HepG2 (cell line): ENCODE measurements around the gene ARAP1. TPM values are rescaled to one million over a fixed set of nuclear protein-coding genes. Genes with fewer than 3 reads are reported as not detected.

Source experiments
- ATAC-seq: fragments of 200-7000 bp; cut with Tn5 transposase; 3 replicates; pipeline ENCODE4 v1.9.1; 2020; ENCODE audit warnings: mild to moderate bottlenecking, moderate library complexity
- BruUV-seq: library from RNA; stranded (reverse); fragments of 400-500 nt; replicated peaks from 2 replicates; lab custom pipeline; 2021; lab: Mats Ljungman, UMichigan
- CTCF ChIA-PET: fragments of 300-600 bp; formaldehyde crosslinking; extraction: SDS; loops from one replicate; lab custom pipeline; 2021; ENCODE audit warnings: low total read pairs, inconsistent platforms, low intra/inter-chr PET ratio; lab: Yijun Ruan, JAX
- POLR2A ChIA-PET: fragments of 350-600 bp; sonication (Branson Sonifier 250); formaldehyde crosslinking; loops from one replicate; lab custom pipeline; 2020; ENCODE audit warnings: antibody characterized with exemption, inconsistent platforms; lab: Yijun Ruan, JAX
- DNase-seq: peaks from one replicate; pipeline ENCODE4 v3.0.0-alpha.2; 2015; ENCODE audit warnings: low spot score
- FAIRE-seq: peaks from 3 replicates; lab custom pipeline; 2011; peaks lifted over from hg19 to GRCh38; lab: Jason Lieb, UNC
- H2AFZ ChIP-seq: one replicate; pipeline ENCODE4 v1.6.1; 2011; ENCODE audit warnings: low read length, inconsistent platforms
- H3K27ac ChIP-seq: fragments of 300-600 bp; 3 replicates; pipeline ENCODE4 v1.8.0; 2011; ENCODE audit warnings: mixed run types, mild to moderate bottlenecking, mixed read lengths, low read length, inconsistent platforms; ENCODE audit not compliant: insufficient read depth; ENCODE audit errors: extremely low read length
- H3K27me3 ChIP-seq, 2 experiments: fragments of 200-600 bp in 1 of 2; 2 replicates in 1 of 2; 3 replicates in 1 of 2; pipeline versions ENCODE4 v1.6.0 to v1.8.0; 2011; ENCODE audit warnings: low read length in 2 of 2, mild to moderate bottlenecking in 2 of 2, moderate library complexity in 2 of 2, inconsistent platforms in 1 of 2; ENCODE audit not compliant: insufficient read depth in 2 of 2, control insufficient read depth in 1 of 2
- H3K36me3 ChIP-seq, 2 experiments: fragments of 200-600 bp in 1 of 2; replicated peaks in 1 of 2; 2 replicates in 1 of 2; 3 replicates in 1 of 2; pipeline versions ENCODE4 v1.5.1 to v1.8.0; 2011; ENCODE audit warnings: low read length in 2 of 2, inconsistent platforms in 1 of 2; ENCODE audit not compliant: insufficient read depth in 2 of 2, control insufficient read depth in 1 of 2
- H3K4me1 ChIP-seq: 2 replicates; pipeline ENCODE4 v1.5.1; 2012; ENCODE audit warnings: low read length, inconsistent platforms; ENCODE audit not compliant: insufficient read depth
- H3K4me2 ChIP-seq: 2 replicates; pipeline ENCODE4 v1.6.0; 2011; ENCODE audit warnings: low read depth, low read length, inconsistent platforms
- H3K4me3 ChIP-seq, 3 experiments: fragments of 200-600 bp in 1 of 3; sonication (generic), shearing (Covaris generic) in 1 of 3; replicated peaks in 1 of 3; 2 replicates each; pipeline ENCODE4 v1.5.1; 2011 to 2016; ENCODE audit warnings: low read length in 3 of 3, inconsistent platforms in 2 of 3, low read depth in 2 of 3, mild to moderate bottlenecking in 2 of 3, control low read depth in 1 of 3, mixed read lengths in 1 of 3; ENCODE audit not compliant: insufficient read depth in 1 of 3
- H3K79me2 ChIP-seq: one replicate; pipeline ENCODE4 v1.6.1; 2011; ENCODE audit warnings: low read length, inconsistent platforms; ENCODE audit not compliant: insufficient read depth
- H3K9ac ChIP-seq: 2 replicates; pipeline ENCODE4 v1.6.0; 2011; ENCODE audit warnings: mild to moderate bottlenecking, low read depth, low read length, inconsistent platforms; ENCODE audit not compliant: insufficient read depth
- H3K9me3 ChIP-seq: 2 replicates; pipeline ENCODE4 v1.5.1; 2012; ENCODE audit warnings: mild to moderate bottlenecking, low read length
- H4K20me1 ChIP-seq: 2 replicates; pipeline ENCODE4 v1.6.0; 2011; ENCODE audit warnings: inconsistent platforms, mild to moderate bottlenecking, low read length, moderate library complexity; ENCODE audit not compliant: insufficient read depth
- ARID2 ChIP-seq: sonication (generic); formaldehyde crosslinking; IDR thresholded peaks from 2 replicates; pipeline ENCODE4 v1.8.1; 2022; ENCODE audit warnings: mild to moderate bottlenecking, missing genetic modification reagents, borderline replicate concordance
- CEBPB ChIP-seq: IDR thresholded peaks from 2 replicates; pipeline ENCODE4 v1.6.1; 2011; ENCODE audit warnings: low read depth, low read length, improper control_type of control experiment, borderline replicate concordance
- DPF2 ChIP-seq: sonication (generic); formaldehyde crosslinking; IDR thresholded peaks from 2 replicates; pipeline ENCODE4 v1.4.0; 2020; ENCODE audit warnings: mild to moderate bottlenecking, low read depth, missing genetic modification reagents, borderline replicate concordance
- WGBS: methylation state at CpG from one replicate; pipeline ENCODE4 v1.1.6; 2017; ENCODE audit warnings: low lambda C conversion rate; 5-methylcytosine and 5-hydroxymethylcytosine counted together
- in situ Hi-C: cut with HindIII; loops from 2 replicates; pipeline ENCODE4 v1.10.0; 2017; ENCODE audit warnings: low pct_unique_long_range_greater_than_20kb; ENCODE audit not compliant: extremely low pct_ligation_motif_present
- intact Hi-C: fragments of 100-400 bp; cut with micrococcal nuclease; formaldehyde crosslinking; loops from one replicate; pipeline ENCODE4 v1.10.0; 2022; ENCODE audit not compliant: unreplicated experiment
- polyA plus RNA-seq, 8 experiments: library from polyadenylated mRNA; depleted of rRNA in 3 of 8; stranded (reverse) in 7 of 8; unstranded in 1 of 8; fragments of >200 nt; fragmentation: Illumina TruSeq in 4 of 8; extraction: Trizol in 4 of 8; gene quantifications; 2 replicates each; pipeline versions ENCODE4 v1.2.1 to v1.2.3, GENCODE V29; 2011 to 2016; ENCODE audit warnings: low read depth in 4 of 8, missing spikeins in 1 of 8, mixed read lengths in 1 of 8; ENCODE audit not compliant: insufficient read depth in 1 of 8
- total RNA-seq, 5 experiments: library from RNA; depleted of rRNA; stranded (reverse); fragments of >200 nt; fragmentation: Illumina TruSeq; extraction: Trizol; gene quantifications; 2 replicates each; pipeline ENCODE4 v1.2.3, GENCODE V29; 2016; ENCODE audit warnings: low read depth in 1 of 5

The ARAP1 gene
- total and polyA plus RNA-seq, 2 of the 13 experiments (the other 11 are each of a cell fraction or from before 2014, with no cell fraction given): 43.2 to 55.5 TPM

DNA sequence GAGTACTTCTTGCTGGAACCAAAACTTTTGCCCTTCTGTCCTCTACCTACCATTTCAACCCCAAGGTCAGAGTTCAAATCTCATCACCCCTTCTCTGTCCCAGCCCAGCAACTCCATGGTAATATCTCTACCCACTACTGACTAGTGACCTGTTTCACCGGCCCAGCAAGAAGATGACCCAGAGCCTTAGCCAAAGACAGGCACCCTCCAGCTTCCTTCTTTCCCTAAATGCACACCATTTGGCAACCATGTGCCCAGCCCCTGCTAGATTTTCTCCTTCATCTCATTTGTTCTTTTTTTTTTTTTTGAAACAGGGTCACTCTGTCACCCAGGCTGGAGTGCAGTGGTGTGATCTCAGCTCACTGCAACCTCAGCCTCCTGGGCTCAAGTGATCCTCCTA, 14.9 kb downstream of the ARAP1 start:
- intact Hi-C loops: no loop called here
- Histone ChIP-seq H2AFZ (no peak overlapping the region), H3K9me3 (no peaks in the 10 kb centered on the region), H3K9ac (no peak overlapping the region), H3K4me3 (no peak overlapping the region), H3K79me2 (peaks cover 81% of the 10 kb centered on the region), H3K36me3 (peaks cover 8 to 32% of the 10 kb centered on the region in 2 experiments; a peak in 4 of 5 replicates)
- ATAC-seq: no peak
- in situ Hi-C loops: no loop called here
- FAIRE-seq: no peak
- CTCF ChIA-PET: no interaction called here
- no peak for TF ChIP-seq ARID2 (CRISPR knock-in tag)
- TF ChIP-seq, all 625 proteins: peak for 0
- POLR2A ChIA-PET: interaction anchor here (1.1 to 1.2 kb wide), 2 partner anchors 12 to 76 kb away, joined by 3 to 5 read pairs; no protein-coding TSS in a partner anchor
- Histone ChIP-seq H3K27me3 (no peaks in the 10 kb centered on the region), H4K20me1 (peaks cover 6% of the 10 kb centered on the region; the same call in 1 of the 2 replicates), H3K27ac (no peak overlapping the region), H3K4me2 (no peak overlapping the region), H3K4me1 (peaks cover 43% of the 10 kb centered on the region)
- BruUV-seq: no TSS peak
- WGBS: 100% methylated on average over 1 of the region's 1 CpG
- DNase-seq: no peak

DNA sequence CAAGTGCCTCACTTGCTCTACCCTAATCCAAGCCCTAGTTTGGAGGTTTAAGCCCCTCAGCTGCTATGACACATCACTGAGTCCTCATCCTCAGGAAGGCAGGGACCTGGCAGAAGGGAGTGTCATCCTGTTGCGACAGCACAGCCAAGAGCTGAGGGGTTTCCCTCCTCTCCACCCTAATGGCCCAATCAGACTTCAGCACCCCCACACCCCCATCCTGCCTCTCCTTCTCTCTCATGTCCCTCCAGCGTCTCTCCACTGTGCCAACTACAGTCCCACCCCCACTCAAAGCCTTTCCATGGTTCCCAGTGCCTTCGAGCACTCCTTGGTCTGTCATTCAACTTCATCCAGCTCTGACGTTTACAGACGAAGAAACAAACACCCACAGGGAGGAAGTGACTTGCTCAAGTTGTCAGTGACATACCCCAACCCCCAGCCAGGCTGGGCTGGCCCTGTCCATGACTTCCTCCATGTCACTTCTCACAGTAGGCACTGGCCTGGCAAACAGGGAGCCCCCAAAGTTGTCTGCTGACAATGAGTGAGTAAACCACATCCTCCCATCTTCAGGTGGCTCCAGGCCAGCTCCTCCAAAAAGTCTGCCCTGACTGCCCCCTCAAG, 15.6 kb downstream of the ARAP1 start:
- WGBS: 72% methylated on average over 5 of the region's 5 CpGs
- Histone ChIP-seq H3K4me3 (no peak overlapping the region), H3K27ac (no peak overlapping the region), H3K4me1 (peaks cover 35% of the 10 kb centered on the region), H3K27me3 (no peaks in the 10 kb centered on the region), H2AFZ (no peak overlapping the region), H3K79me2 (peaks cover 73% of the 10 kb centered on the region), H3K4me2 (no peak overlapping the region), H3K36me3 (peaks cover 11 to 38% of the 10 kb centered on the region in 2 experiments; a peak in 4 of 5 replicates), H3K9ac (no peak overlapping the region), H3K9me3 (no peaks in the 10 kb centered on the region), H4K20me1 (peaks cover 6% of the 10 kb centered on the region; the same call in 1 of the 2 replicates)
- no peak for ATAC-seq
- no peak for FAIRE-seq
- in situ Hi-C loops: no loop called here
- ChIA-PET POLR2A (interaction anchor here (1.1 kb wide), 1 partner anchor 76 kb away, joined by 5 read pairs; no protein-coding TSS in a partner anchor), CTCF (no interaction called here)
- DNase-seq: no peak
- BruUV-seq: no TSS peak
- intact Hi-C loops: no loop called here
- TF ChIP-seq DPF2 (CRISPR knock-in tag) (no peak), CEBPB (peak; percentile 10; the same call in 1 of the 2 replicates)
